Measurements from ENCODE around the gene ZSWIM1.

Gene ZSWIM1

GRCh38 chr20:45880988-45881788 lies at the start of gene ZSWIM1:
TSS of gene ZSWIM1 (plus strand) at chr20:45881227. CDS start at chr20:45882593, 1,366 bp downstream.
- peak; percentile 99 for DNase-seq (ENCODE audit: low spot score)

- DNase-seq (ENCODE audit: low spot score) = no peak
Measured at GRCh38 chr20:45832619-45833018, 48.4 kb upstream of the ZSWIM1 start.

GRCh38 chr20:45833030-45833882 lies 47.8 kb upstream of the ZSWIM1 start, which contains the start of gene SNX21:
TSS of gene SNX21 (plus strand) at chr20:45833799. CDS start at chr20:45833920, 121 bp downstream.
- DNase-seq (ENCODE audit: low spot score) = peak; percentile 78

- DNase-seq (ENCODE audit: low spot score) = peak; percentile 50
Measured at GRCh38 chr20:45833883-45834796, 46.9 kb upstream of the ZSWIM1 start.

GRCh38 chr20:45834797-45835161 lies 46.2 kb upstream of the ZSWIM1 start:
- DNase-seq (ENCODE audit: low spot score) = no peak

GRCh38 chr20:45835329-45835765 lies 45.7 kb upstream of the ZSWIM1 start:
- no peak for DNase-seq (ENCODE audit: low spot score)

GRCh38 chr20:45835825-45836224 lies 45.2 kb upstream of the ZSWIM1 start:
- DNase-seq (ENCODE audit: low spot score) = no peak

GRCh38 chr20:45836841-45837240 lies 44.2 kb upstream of the ZSWIM1 start:
- DNase-seq (ENCODE audit: low spot score) = no peak

GRCh38 chr20:45840700-45841198 lies 40.3 kb upstream of the ZSWIM1 start:
- DNase-seq (ENCODE audit: low spot score) = no peak

- no peak for DNase-seq (ENCODE audit: low spot score)
Measured at GRCh38 chr20:45841407-45842129, 39.5 kb upstream of the ZSWIM1 start.

GRCh38 chr20:45842169-45842812 lies 38.7 kb upstream of the ZSWIM1 start:
- DNase-seq (ENCODE audit: low spot score) = no peak

- DNase-seq (ENCODE audit: low spot score) = no peak
Measured at GRCh38 chr20:45843506-45843905, 37.5 kb upstream of the ZSWIM1 start.

GRCh38 chr20:45845452-45845851 lies 35.6 kb upstream of the ZSWIM1 start:
- DNase-seq (ENCODE audit: low spot score) = no peak

- no peak for DNase-seq (ENCODE audit: low spot score)
Measured at GRCh38 chr20:45848421-45848820, 32.6 kb upstream of the ZSWIM1 start.

GRCh38 chr20:45848969-45849582 lies 32.0 kb upstream of the ZSWIM1 start:
- no peak for DNase-seq (ENCODE audit: low spot score)

GRCh38 chr20:45850238-45850637 lies 30.8 kb upstream of the ZSWIM1 start:
- DNase-seq (ENCODE audit: low spot score) = no peak

- no peak for DNase-seq (ENCODE audit: low spot score)
Measured at GRCh38 chr20:45850926-45851325, 30.1 kb upstream of the ZSWIM1 start.

GRCh38 chr20:45851501-45851900 lies 29.5 kb upstream of the ZSWIM1 start:
- DNase-seq (ENCODE audit: low spot score) = no peak

GRCh38 chr20:45852326-45852725 lies 28.7 kb upstream of the ZSWIM1 start:
- DNase-seq (ENCODE audit: low spot score) = no peak

- no peak for DNase-seq (ENCODE audit: low spot score)
Measured at GRCh38 chr20:45853484-45853883, 27.5 kb upstream of the ZSWIM1 start.
